Calu3 (cell line): ENCODE results near the gene TOR4A. TPM values are rescaled to one million over a fixed set of nuclear protein-coding genes. Genes with fewer than 3 reads are reported as not detected.

ENCODE experiments used
- BruUV-seq: library from RNA; stranded (reverse); fragments of 400-500 nt; replicated peaks from 2 replicates; lab custom pipeline; 2021; lab: Mats Ljungman, UMichigan
- CTCF ChIA-PET: fragments of 300-600 bp; sonication (Branson Sonifier 250); formaldehyde crosslinking; loops from one replicate; lab custom pipeline; 2022; ENCODE audit warnings: antibody characterized with exemption; lab: Charles Lee
- DNase-seq: peaks from one replicate; pipeline ENCODE4 v3.0.0; 2022
- H3K27ac Mint-ChIP-seq: one replicate; pipeline ENCODE4 v1.8.0; 2022; ENCODE audit warnings: mixed read lengths; ENCODE audit not compliant: unreplicated experiment
- H3K27me3 Mint-ChIP-seq: one replicate; pipeline ENCODE4 v1.8.0; 2022; ENCODE audit warnings: mixed read lengths; ENCODE audit not compliant: unreplicated experiment
- H3K36me3 Mint-ChIP-seq: one replicate; pipeline ENCODE4 v1.8.0; 2022; ENCODE audit warnings: mild to moderate bottlenecking, moderate library complexity, mixed read lengths; ENCODE audit not compliant: insufficient read depth, unreplicated experiment
- H3K4me1 Mint-ChIP-seq: one replicate; pipeline ENCODE4 v1.8.0; 2022; ENCODE audit warnings: mild to moderate bottlenecking, low read depth, mixed read lengths; ENCODE audit not compliant: unreplicated experiment
- H3K4me3 Mint-ChIP-seq: one replicate; pipeline ENCODE4 v1.8.0; 2022; ENCODE audit warnings: mild to moderate bottlenecking, low read depth, moderate library complexity, mixed read lengths; ENCODE audit not compliant: unreplicated experiment
- H3K9me3 Mint-ChIP-seq: one replicate; pipeline ENCODE4 v1.8.0; 2022; ENCODE audit warnings: low read depth, mixed read lengths; ENCODE audit not compliant: unreplicated experiment
- intact Hi-C: fragments of 100-400 bp; cut with micrococcal nuclease; formaldehyde crosslinking; loops from one replicate; pipeline ENCODE4 v1.10.0; 2022; ENCODE audit not compliant: unreplicated experiment
- total RNA-seq: library from RNA; stranded (reverse); gene quantifications from 2 replicates; pipeline ENCODE4 v1.2.3, GENCODE V29; 2022
- TF ChIP-seq, protein P1 (sequence below): fragments of 200-600 bp; IDR thresholded peaks from one replicate; pipeline ENCODE4 v1.8.0; 2022; ENCODE audit warnings: antibody characterized with exemption; ENCODE audit not compliant: unreplicated experiment

TOR4A gene
- total RNA-seq, 1 experiment from 2014 or later, result 51.8 TPM

DNA sequence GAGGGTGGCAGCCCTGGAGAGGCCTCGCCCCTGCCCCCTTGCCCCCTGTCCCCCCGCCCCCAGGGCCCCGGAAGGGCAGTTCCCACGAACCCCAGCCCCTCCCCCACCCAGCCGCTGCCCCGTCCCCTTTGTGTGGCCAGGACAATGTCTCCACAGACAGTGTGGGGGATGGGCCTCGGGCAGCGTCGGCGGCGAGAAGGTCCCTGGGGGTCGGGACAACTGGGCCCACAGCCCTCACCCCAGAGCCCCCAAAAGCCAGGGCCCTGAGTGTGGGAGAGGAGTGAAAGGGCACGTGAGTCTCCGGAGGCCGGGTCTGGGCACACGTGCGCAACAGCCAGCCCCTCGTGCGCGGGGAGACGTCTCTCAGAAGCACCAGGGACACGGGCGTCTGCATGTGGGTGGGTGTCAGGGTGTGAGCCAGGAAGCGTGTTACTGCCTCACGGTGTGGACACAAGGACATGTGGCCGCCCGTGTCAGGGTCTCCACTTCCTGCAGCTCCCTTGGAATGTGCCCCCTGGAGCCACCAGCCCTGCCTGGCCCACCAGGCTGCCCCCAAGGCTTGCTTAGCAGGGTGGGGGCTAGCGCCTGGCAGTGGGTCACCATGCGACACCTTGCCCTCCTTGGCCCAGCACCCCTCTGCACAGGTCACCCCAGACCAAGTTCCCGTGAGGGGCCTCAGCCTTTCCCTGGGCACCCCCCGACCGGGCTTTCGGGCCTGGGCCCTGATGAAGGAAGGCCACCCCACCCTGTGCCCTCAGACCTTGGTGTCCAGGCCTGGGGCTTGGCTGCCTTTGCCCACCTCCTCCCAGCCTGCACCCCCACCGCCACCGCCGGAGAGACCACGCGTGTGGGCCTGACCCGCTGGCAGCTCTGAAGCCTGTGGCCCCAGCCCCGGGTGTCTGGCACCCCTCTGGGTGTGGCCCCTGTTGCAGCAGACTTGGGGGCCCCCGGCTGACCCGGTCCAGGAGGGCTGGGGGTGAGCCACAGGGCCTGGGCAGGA, 37.3 kb downstream of the TOR4A start:
- TF ChIP-seq, protein P1, sequence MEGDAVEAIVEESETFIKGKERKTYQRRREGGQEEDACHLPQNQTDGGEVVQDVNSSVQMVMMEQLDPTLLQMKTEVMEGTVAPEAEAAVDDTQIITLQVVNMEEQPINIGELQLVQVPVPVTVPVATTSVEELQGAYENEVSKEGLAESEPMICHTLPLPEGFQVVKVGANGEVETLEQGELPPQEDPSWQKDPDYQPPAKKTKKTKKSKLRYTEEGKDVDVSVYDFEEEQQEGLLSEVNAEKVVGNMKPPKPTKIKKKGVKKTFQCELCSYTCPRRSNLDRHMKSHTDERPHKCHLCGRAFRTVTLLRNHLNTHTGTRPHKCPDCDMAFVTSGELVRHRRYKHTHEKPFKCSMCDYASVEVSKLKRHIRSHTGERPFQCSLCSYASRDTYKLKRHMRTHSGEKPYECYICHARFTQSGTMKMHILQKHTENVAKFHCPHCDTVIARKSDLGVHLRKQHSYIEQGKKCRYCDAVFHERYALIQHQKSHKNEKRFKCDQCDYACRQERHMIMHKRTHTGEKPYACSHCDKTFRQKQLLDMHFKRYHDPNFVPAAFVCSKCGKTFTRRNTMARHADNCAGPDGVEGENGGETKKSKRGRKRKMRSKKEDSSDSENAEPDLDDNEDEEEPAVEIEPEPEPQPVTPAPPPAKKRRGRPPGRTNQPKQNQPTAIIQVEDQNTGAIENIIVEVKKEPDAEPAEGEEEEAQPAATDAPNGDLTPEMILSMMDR, result no peak
- peaks cover 4% of the 10 kb centered on the region for H3K36me3 Mint-ChIP-seq
- H3K27ac Mint-ChIP-seq, result no peak overlapping the region
- DNase-seq, result no peak
- no TSS peak for BruUV-seq
- CTCF ChIA-PET, result no interaction called here
- H3K27me3 Mint-ChIP-seq, result no peaks in the 10 kb centered on the region
- H3K4me3 Mint-ChIP-seq, result no peak overlapping the region
- intact Hi-C loops, result no loop called here
- no peaks in the 10 kb centered on the region for H3K4me1 Mint-ChIP-seq
- H3K9me3 Mint-ChIP-seq, result no peaks in the 10 kb centered on the region

DNA sequence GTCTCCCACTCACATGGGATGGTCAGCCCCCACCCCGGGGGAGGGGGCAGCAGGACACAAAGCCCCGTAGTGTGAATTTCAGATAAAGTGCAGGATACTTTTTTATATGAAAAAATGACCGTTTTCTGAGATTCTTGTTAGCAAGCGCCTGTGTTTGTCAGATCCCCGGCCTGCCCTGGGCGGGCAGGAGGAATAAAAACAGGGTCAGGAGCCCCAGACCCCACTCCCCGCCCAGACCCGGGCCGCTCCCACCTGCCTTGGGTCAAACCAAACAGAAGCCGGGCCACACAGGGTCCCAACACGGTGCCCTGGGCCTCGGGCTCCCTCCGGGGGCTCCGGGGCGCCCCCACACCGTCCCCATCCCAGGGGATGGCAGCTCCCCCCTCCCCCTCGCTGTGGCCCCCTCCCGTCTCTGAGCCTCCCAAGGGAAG, 38.1 kb downstream of the TOR4A start:
- intact Hi-C loops, result no loop called here
- Mint-ChIP-seq H3K9me3 (no peaks in the 10 kb centered on the region), H3K4me1 (no peaks in the 10 kb centered on the region), H3K4me3 (no peak overlapping the region), H3K36me3 (peaks cover 4% of the 10 kb centered on the region), H3K27me3 (no peaks in the 10 kb centered on the region), H3K27ac (no peak overlapping the region)
- no TSS peak for BruUV-seq
- TF ChIP-seq, protein P1, result no peak
- CTCF ChIA-PET, result no interaction called here
- DNase-seq, result no peak

DNA sequence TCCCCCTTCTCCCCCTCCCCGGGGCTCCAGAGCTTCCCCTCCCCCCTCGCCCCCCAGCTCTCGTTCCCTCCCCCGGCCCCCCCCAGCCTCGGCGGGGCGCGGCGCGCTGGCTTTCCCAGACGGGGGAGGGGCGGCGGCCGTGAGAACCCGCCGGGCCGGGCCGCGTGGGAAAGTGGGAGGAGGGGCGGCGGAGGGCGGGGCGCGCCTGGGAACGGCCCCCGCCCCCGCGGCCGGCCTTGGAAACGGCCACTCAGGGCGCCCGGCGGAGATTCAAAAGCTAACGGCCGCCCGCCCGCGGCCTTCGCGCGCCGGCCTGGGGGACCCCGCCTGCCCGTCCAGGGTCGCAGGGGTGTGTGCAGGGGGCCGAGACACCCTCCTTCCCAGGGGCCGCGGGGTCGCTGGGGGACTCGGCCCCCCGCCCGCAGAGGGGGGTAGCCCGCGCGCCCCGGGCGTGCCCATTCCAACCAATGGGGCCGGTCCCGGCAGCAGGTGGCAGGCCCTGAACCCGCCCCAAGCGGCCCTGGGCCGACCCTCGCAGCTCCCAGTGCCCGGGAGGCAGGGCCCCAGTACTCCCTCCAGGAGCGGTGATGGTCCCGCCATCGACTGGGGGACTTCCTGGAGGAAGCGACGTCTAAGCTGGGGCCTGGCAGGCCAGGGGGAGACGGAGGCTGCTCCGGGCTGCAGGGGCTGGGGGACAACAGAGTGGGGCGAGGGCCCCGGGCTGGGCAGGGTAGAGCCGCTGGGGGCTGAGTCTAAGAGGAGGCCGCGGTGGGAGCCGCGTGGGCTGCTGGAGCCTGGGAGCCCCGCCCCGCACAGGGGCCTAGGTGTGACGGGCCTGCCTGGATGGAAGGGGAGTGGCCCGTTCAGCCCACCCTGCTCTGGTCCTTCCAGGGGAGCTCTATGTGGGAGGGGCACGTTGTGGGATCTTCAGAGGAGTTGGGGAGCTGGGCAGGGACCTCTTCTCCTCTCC, 38.8 kb downstream of the TOR4A start:
- TF ChIP-seq, protein P1, result no peak
- no peak overlapping the region for H3K27ac Mint-ChIP-seq
- H3K9me3 Mint-ChIP-seq, result no peaks in the 10 kb centered on the region

DNA sequence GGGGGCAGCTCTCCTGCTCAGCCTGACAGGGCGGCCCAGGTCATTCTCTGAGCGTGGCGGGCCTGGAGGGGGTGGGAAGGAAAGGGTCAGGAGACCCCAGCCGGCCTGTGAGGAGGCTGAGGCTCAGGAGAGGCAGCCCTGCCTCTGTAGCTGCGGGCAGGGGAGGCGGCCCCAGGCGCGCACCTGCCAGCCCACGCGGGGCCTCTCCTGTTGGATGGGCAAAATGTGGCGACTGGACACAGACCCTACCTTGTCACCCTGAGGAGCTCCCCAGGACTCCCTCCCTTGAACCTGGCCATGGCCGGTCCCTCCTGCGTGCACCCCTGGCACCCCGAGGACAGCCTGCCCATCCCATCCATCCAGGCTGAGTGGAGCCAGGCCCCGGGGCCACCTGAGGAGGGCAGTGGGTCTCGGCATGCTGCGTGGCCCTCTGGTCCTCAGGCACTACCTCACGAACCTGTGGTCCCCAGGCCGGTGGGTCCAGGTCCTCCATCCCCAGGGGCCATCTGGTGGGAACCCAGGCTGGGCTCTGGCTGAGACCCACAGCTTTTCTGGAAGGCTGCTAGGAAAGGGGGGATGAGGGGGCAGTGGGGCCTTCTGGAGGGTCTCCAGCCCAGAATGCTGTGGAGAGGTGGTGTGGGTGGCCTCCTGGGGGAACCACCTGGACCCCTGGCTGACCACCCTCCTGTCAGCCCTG, 39.6 kb downstream of the TOR4A start:
- Mint-ChIP-seq H3K36me3 (peaks cover 4% of the 10 kb centered on the region), H3K4me3 (peak overlapping the region; percentile 50), H3K27me3 (no peaks in the 10 kb centered on the region), H3K4me1 (no peaks in the 10 kb centered on the region), H3K27ac (no peak overlapping the region), H3K9me3 (no peaks in the 10 kb centered on the region)
- intact Hi-C loops, result no loop called here
- BruUV-seq, result no TSS peak
- no peak for DNase-seq
- CTCF ChIA-PET, result no interaction called here
- TF ChIP-seq, protein P1, result no peak

More for the DNA sequence above, 38.8 kb downstream of the TOR4A start:
- intact Hi-C loops, result no loop called here
- CTCF ChIA-PET, result no interaction called here
- peak; percentile 60 for DNase-seq
- H3K4me3 Mint-ChIP-seq, result peak overlapping the region; percentile 50
- no peaks in the 10 kb centered on the region for H3K4me1 Mint-ChIP-seq
- BruUV-seq, result no TSS peak
- no peaks in the 10 kb centered on the region for H3K27me3 Mint-ChIP-seq
- H3K36me3 Mint-ChIP-seq, result peaks cover 4% of the 10 kb centered on the region
